Endothelial cell of umbilical vein (primary cell): ENCODE measurements around the gene AGBL3.

ENCODE experiments used
- EZH2 ChIP-seq: IDR thresholded peaks from 2 replicates; pipeline ENCODE4 v1.6.1; 2012; ENCODE audit warnings: borderline replicate concordance, low read depth, mild to moderate bottlenecking, moderate library complexity, low read length, inconsistent platforms; ENCODE audit not compliant: severe bottlenecking
- JUN ChIP-seq: IDR thresholded peaks from 2 replicates; pipeline ENCODE4 v1.6.1; 2011; ENCODE audit warnings: borderline replicate concordance, low read depth; ENCODE audit not compliant: insufficient read length, insufficient read depth
- TF ChIP-seq, protein P1 (sequence below), 2 donors: IDR thresholded peaks; 1 replicate in 1 of 2; 2 replicates in 1 of 2; pipeline ENCODE4 v1.5.1; 2011; ENCODE audit warnings: low read length in 2 of 2, mild to moderate bottlenecking in 2 of 2, moderate library complexity in 2 of 2, control low read depth in 1 of 2, inconsistent platforms in 1 of 2, low read depth in 1 of 2; ENCODE audit not compliant: insufficient read depth in 1 of 2; ENCODE audit errors: extremely low read depth in 1 of 2

DNA sequence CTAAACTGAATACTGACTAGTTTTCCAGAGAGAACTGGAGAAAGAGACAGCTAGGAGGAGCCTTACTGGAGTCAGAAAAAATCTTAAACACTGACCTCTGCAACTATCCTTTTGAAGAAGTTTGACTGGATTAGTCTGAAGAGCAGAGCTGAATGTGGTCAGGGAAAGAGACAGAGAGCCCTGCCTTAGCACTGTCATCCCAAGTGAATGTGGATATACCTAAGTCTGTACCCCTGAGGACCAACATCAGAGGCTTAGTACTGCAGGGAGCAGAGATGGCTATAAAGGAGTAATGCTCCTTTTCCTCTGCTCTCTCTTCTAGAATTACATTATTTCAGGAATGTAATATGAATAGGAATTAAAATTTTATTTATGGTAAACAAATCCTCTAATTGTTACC lies 91.7 kb downstream of the AGBL3 start:
- TF ChIP-seq, protein P1, sequence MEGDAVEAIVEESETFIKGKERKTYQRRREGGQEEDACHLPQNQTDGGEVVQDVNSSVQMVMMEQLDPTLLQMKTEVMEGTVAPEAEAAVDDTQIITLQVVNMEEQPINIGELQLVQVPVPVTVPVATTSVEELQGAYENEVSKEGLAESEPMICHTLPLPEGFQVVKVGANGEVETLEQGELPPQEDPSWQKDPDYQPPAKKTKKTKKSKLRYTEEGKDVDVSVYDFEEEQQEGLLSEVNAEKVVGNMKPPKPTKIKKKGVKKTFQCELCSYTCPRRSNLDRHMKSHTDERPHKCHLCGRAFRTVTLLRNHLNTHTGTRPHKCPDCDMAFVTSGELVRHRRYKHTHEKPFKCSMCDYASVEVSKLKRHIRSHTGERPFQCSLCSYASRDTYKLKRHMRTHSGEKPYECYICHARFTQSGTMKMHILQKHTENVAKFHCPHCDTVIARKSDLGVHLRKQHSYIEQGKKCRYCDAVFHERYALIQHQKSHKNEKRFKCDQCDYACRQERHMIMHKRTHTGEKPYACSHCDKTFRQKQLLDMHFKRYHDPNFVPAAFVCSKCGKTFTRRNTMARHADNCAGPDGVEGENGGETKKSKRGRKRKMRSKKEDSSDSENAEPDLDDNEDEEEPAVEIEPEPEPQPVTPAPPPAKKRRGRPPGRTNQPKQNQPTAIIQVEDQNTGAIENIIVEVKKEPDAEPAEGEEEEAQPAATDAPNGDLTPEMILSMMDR (IDR thresholded peaks at IDR 0.05; ENCODE audit: extremely low read depth in 1 of 2, insufficient read depth in 1 of 2, low read depth in 1 of 2, low read length in 2 of 2) = no peak
- no peak for TF ChIP-seq EZH2
- TF ChIP-seq JUN = no peak
